ENCODE data around the gene SERPINA1. TPM values are rescaled to one million over a fixed set of nuclear protein-coding genes. Genes with fewer than 3 reads are reported as not detected.

SERPINA1 gene
- total RNA-seq, 1 experiment from 2014 or later, result 5.1 TPM

DNA sequence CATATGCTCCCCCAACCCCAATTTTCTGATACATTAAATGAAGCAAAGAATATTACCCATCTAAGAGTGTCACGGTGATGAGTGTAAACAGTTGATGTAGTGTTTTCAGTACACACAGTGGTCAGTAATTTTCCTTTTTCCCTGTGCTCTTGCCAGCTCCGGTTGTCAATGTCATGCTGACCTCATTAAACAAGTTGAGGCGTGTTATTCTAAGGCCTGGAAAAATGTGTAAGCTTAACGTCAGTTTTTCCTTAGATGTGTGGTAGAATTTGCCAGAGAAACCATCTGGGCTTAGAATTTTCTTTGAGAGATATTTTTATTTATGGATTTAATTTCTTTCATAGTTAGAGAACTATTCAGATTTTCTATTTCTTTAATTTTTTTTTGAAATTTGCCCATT lies 53.5 kb downstream of the SERPINA1 start (continued):
- no peak for TF ChIP-seq TEAD4 (CRISPR knock-in tag; IDR thresholded peaks at IDR 0.05)
- TF ChIP-seq, protein P1, sequence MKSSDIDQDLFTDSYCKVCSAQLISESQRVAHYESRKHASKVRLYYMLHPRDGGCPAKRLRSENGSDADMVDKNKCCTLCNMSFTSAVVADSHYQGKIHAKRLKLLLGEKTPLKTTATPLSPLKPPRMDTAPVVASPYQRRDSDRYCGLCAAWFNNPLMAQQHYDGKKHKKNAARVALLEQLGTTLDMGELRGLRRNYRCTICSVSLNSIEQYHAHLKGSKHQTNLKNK (CRISPR knock-in tag; IDR thresholded peaks at IDR 0.05), result no peak
- no peak for TF ChIP-seq FOXP1 (CRISPR knock-in tag; IDR thresholded peaks at IDR 0.05; ENCODE audit: borderline replicate concordance)

DNA sequence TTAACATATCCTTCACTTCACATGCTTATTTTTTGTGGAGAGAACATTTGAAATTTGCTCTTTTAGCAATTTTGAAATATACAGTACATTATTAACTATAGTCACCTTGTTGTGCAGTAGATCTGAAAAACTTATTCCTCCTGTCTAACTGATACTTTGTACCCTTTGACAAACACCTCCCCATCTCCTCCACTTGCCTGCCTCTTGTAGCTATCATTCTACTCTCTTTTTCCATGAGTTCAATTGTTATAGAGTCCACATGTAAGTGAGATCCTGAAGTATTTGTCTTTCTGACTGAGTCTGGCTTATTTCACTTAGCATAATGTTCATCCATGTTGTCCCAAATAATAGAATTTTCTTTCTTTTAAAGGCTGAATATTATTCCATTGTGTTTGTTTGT lies 55.8 kb downstream of the SERPINA1 start:
- H3K27me3 Mint-ChIP-seq (ENCODE audit: low read depth), result no peaks in the 10 kb centered on the region
- no peak overlapping the region for H3K27ac Mint-ChIP-seq
- peaks cover 2% of the 10 kb centered on the region for H3K4me1 Mint-ChIP-seq
- ChIA-PET POLR2A (no interaction called here), CTCF (interaction anchor here (0.9 kb wide), 1 partner anchor 153 kb away, joined by 3 read pairs; no protein-coding TSS in a partner anchor)
- H3K36me3 Mint-ChIP-seq, result no peaks in the 10 kb centered on the region
- ATAC-seq (no peak), DNase-seq (ENCODE audit: low spot score) (no peak)
- H3K4me3 Mint-ChIP-seq, result no peak overlapping the region
- H3K9me3 Mint-ChIP-seq, result peaks cover 7% of the 10 kb centered on the region
- TF ChIP-seq JUN (CRISPR knock-in tag; IDR thresholded peaks at IDR 0.05), result no peak
- TF ChIP-seq, protein P2, sequence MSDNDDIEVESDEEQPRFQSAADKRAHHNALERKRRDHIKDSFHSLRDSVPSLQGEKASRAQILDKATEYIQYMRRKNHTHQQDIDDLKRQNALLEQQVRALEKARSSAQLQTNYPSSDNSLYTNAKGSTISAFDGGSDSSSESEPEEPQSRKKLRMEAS (CRISPR knock-in tag; IDR thresholded peaks at IDR 0.05), result no peak
- TF ChIP-seq, protein P1 (CRISPR knock-in tag; IDR thresholded peaks at IDR 0.05), result no peak
- TF ChIP-seq ZNF219 (CRISPR knock-in tag; IDR thresholded peaks at IDR 0.05; ENCODE audit: borderline replicate concordance), result no peak

DNA sequence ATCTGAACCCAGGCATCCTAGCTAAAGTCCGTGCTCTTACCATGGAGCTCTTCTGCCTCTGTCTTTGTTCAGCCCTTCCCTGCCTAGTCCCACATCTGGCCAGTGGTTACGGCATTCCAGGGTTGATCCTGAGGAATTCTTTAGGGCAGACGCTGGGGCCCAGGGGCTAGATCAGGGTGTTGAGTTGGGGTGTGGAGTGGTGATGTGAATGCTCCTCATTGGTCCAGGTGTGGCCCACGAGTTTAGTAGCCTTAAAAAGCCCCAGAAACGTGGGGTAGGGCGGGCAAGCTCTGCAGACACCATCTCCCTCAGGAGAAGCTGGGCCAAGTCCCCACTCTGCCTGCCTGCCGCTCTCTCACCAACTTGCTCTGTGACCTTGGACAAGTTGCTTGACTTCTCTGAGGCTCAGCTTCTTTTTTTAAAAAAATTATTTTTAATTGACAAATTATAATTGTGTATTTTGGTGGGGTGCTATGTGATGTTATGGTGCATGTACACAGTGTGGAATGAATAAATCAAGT lies 56.3 kb downstream of the SERPINA1 start:
- peaks cover 7% of the 10 kb centered on the region for H3K9me3 Mint-ChIP-seq
- ChIA-PET CTCF (interaction anchor here (0.9 kb wide), 1 partner anchor 154 kb away, joined by 3 read pairs; no protein-coding TSS in a partner anchor), POLR2A (no interaction called here)
- H3K36me3 Mint-ChIP-seq, result no peaks in the 10 kb centered on the region
- H3K27me3 Mint-ChIP-seq (ENCODE audit: low read depth), result no peaks in the 10 kb centered on the region
- H3K4me1 Mint-ChIP-seq, result peaks cover 6% of the 10 kb centered on the region
- no peak overlapping the region for H3K4me3 Mint-ChIP-seq
- TF ChIP-seq, protein P3, sequence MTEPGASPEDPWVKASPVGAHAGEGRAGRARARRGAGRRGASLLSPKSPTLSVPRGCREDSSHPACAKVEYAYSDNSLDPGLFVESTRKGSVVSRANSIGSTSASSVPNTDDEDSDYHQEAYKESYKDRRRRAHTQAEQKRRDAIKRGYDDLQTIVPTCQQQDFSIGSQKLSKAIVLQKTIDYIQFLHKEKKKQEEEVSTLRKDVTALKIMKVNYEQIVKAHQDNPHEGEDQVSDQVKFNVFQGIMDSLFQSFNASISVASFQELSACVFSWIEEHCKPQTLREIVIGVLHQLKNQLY (CRISPR knock-in tag; IDR thresholded peaks at IDR 0.05), result no peak
- TF ChIP-seq SMAD3 (CRISPR knock-in tag; IDR thresholded peaks at IDR 0.05; ENCODE audit: borderline replicate concordance) (no peak), ZNF138 (CRISPR knock-in tag; conservative IDR thresholded peaks at IDR 0.05) (no peak), KAT7 (CRISPR knock-in tag; IDR thresholded peaks at IDR 0.05; ENCODE audit: borderline replicate concordance) (no peak), CREB1 (CRISPR knock-in tag; IDR thresholded peaks at IDR 0.05) (no peak), FOXK1 (CRISPR knock-in tag; IDR thresholded peaks at IDR 0.05) (no peak), ZNF416 (CRISPR knock-in tag; IDR thresholded peaks at IDR 0.05) (no peak), ZNF121 (CRISPR knock-in tag; IDR thresholded peaks at IDR 0.05) (no peak), GRHL2 (CRISPR knock-in tag; IDR thresholded peaks at IDR 0.05; ENCODE audit: insufficient replicate concordance, severe bottlenecking) (no peak), NFATC4 (CRISPR knock-in tag; IDR thresholded peaks at IDR 0.05) (no peak)
- TF ChIP-seq, protein P4, sequence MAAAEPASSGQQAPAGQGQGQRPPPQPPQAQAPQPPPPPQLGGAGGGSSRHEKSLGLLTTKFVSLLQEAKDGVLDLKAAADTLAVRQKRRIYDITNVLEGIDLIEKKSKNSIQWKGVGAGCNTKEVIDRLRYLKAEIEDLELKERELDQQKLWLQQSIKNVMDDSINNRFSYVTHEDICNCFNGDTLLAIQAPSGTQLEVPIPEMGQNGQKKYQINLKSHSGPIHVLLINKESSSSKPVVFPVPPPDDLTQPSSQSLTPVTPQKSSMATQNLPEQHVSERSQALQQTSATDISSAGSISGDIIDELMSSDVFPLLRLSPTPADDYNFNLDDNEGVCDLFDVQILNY (CRISPR knock-in tag; IDR thresholded peaks at IDR 0.05), result no peak
- TF ChIP-seq, protein P5, sequence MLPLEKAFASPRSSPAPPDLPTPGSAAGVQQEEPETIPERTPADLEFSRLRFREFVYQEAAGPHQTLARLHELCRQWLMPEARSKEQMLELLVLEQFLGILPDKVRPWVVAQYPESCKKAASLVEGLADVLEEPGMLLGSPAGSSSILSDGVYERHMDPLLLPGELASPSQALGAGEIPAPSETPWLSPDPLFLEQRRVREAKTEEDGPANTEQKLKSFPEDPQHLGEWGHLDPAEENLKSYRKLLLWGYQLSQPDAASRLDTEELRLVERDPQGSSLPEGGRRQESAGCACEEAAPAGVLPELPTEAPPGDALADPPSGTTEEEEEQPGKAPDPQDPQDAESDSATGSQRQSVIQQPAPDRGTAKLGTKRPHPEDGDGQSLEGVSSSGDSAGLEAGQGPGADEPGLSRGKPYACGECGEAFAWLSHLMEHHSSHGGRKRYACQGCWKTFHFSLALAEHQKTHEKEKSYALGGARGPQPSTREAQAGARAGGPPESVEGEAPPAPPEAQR (CRISPR knock-in tag; IDR thresholded peaks at IDR 0.05), result no peak
- TF ChIP-seq, protein P6, sequence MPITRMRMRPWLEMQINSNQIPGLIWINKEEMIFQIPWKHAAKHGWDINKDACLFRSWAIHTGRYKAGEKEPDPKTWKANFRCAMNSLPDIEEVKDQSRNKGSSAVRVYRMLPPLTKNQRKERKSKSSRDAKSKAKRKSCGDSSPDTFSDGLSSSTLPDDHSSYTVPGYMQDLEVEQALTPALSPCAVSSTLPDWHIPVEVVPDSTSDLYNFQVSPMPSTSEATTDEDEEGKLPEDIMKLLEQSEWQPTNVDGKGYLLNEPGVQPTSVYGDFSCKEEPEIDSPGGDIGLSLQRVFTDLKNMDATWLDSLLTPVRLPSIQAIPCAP (CRISPR knock-in tag; IDR thresholded peaks at IDR 0.05), result no peak
- TF ChIP-seq, protein P1 (CRISPR knock-in tag; IDR thresholded peaks at IDR 0.05), result no peak
- TF ChIP-seq, protein P7, sequence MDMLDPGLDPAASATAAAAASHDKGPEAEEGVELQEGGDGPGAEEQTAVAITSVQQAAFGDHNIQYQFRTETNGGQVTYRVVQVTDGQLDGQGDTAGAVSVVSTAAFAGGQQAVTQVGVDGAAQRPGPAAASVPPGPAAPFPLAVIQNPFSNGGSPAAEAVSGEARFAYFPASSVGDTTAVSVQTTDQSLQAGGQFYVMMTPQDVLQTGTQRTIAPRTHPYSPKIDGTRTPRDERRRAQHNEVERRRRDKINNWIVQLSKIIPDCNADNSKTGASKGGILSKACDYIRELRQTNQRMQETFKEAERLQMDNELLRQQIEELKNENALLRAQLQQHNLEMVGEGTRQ (CRISPR knock-in tag; IDR thresholded peaks at IDR 0.05), result no peak
- TF ChIP-seq, protein P8, sequence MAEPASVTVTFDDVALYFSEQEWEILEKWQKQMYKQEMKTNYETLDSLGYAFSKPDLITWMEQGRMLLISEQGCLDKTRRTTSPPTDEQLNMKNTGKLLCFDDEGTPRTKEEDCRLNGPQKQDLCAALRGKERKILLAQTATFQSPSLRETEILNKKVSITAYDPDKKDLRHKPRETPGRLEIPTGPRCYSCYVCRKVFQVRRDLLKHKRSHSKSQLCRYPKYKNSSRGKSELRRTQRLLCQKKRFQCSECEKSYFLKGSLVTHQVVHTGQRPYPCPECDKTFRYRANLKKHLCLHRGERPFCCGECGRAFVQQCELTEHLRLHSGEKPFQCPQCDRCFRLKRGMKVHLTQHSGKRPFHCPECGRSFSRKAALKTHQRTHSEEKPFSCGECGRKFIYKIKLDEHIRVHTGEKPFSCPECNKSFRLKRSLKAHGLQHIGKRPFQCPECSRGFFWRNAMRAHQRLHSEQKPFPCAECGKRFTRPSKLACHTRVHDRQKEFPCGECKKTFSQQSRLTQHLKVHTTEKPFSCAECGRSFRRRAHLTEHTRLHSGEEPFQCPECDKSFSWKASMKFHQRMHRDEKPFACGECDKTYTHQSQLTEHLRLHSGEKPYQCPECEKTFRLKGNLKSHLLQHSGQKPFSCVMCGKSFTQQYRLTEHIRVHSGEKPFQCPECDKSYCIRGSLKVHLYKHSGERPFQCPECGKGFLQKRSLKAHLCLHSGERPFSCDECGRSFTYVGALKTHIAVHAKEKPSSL (CRISPR knock-in tag; conservative IDR thresholded peaks at IDR 0.05), result no peak
- DNase-seq (ENCODE audit: low spot score), result no peak
- no peak for ATAC-seq
- no peak overlapping the region for H3K27ac Mint-ChIP-seq
